ENCODE measurements around the gene UBE2H. TPM values are rescaled to one million over a fixed set of nuclear protein-coding genes. Genes with fewer than 3 reads are reported as not detected.
A peak's percentile ranks its signal among the peaks of the same experiment; 100 is the strongest.

UBE2H gene
- total RNA-seq, 1 donor = 69.1 TPM

- H3K4me3 ChIP-seq (ENCODE audit: low read depth, low read length) = no peak overlapping the region
- DNase-seq (ENCODE audit: low read depth) = peak; percentile 14
- TF ChIP-seq CTCF (IDR thresholded peaks at IDR 0.05; ENCODE audit: insufficient read depth, low read depth, low read length) = no peak
These were observed 6.9 kb upstream of the UBE2H start for GRCh38 chr7:129959471-129960203.

GRCh38 chr7:129958643-129959470 lies 6.1 kb upstream of the UBE2H start:
- no peak overlapping the region for H3K4me3 ChIP-seq (ENCODE audit: low read depth, low read length)
- peak; percentile 94 for DNase-seq (ENCODE audit: low read depth)
- TF ChIP-seq CTCF (IDR thresholded peaks at IDR 0.05; ENCODE audit: insufficient read depth, low read depth, low read length) = no peak

DNA sequence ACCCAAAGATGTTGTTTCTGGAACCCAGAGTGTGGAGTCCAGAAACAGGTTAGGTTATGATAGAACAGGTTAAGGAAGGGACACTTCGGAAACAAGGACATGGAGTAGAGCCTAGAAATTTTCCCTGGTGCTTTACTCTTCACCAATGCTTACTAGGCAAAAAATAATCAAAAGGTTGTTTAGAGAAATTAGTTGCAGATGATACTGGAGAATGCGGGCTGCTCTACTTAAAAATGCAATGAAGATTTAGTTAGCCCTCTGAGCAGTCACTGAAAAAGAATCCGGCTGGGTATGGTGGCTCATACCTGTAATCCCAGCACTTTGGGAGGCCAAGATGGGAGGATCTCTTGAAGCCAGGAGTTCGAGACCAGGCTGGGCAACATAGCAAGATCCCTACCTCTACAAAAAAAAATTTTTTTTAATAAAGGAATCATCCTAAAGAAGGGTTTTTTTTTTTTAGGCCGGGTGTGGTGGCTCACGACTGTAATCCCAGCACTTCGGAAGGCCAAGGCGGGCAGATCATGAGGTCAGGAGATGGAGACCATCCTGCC lies 3.3 kb upstream of the UBE2H start:
- no peak overlapping the region for H3K4me3 ChIP-seq (ENCODE audit: low read depth, low read length)
- no peak for DNase-seq (ENCODE audit: low read depth)
- no peak for TF ChIP-seq CTCF (IDR thresholded peaks at IDR 0.05; ENCODE audit: insufficient read depth, low read depth, low read length)

GRCh38 chr7:129952086-129952652 lies 591 bp downstream of the UBE2H start:
- TF ChIP-seq CTCF (IDR thresholded peaks at IDR 0.05; ENCODE audit: insufficient read depth, low read depth, low read length) = no peak
- peak; percentile 33 for DNase-seq (ENCODE audit: low read depth)
- H3K4me3 ChIP-seq (ENCODE audit: low read depth, low read length) = peak overlapping the region; percentile 76

- peak overlapping the region; percentile 76 for H3K4me3 ChIP-seq (ENCODE audit: low read depth, low read length)
- DNase-seq (ENCODE audit: low read depth) = peak; percentile 32
- peak; percentile 3 for TF ChIP-seq CTCF (IDR thresholded peaks at IDR 0.05; ENCODE audit: insufficient read depth, low read depth, low read length)
These were observed 1.3 kb downstream of the UBE2H start for GRCh38 chr7:129951226-129952085.

DNA sequence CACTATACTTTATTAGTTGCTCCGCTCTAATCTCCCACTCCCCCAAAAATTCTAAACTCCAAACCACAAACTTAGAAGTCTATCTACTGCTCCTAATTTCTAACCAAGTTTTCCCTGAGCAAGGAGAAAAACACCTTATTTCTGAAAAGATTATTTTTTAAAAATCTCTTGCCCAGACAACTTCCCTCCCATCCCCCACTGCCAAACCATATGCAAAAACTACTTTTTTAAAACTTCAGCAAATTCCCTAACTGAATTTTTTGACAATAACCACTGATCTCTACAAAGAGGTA lies 1.9 kb downstream of the UBE2H start:
- DNase-seq (ENCODE audit: low read depth) = no peak
- peak overlapping the region; percentile 76 for H3K4me3 ChIP-seq (ENCODE audit: low read depth, low read length)
- TF ChIP-seq CTCF (IDR thresholded peaks at IDR 0.05; ENCODE audit: insufficient read depth, low read depth, low read length) = no peak

All from fibroblast of villous mesenchyme (primary cell).